ENCODE results near the gene SYNGR2.

Gene SYNGR2

DNA sequence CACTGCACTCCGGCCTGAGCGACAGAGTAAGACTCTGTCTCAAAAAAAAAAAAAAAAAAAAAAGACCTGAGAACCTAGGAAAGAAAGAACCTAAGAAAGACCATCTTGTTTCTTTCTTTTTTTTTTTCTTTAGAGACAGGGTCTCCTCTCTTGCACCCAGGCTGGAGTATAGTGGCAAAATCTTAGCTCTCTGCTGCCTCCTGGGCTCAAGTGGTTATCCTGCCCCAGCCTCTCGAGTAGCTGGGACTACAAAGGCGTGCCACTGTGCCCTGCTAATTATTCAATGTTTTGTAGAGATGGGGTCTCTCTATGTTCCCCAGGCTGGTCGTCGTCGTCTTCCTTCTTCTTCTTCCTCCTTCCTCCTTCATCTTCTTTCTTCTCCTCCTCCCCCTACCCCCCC, 37.9 kb downstream of the SYNGR2 start:
- DNase-seq, result no peak

DNA sequence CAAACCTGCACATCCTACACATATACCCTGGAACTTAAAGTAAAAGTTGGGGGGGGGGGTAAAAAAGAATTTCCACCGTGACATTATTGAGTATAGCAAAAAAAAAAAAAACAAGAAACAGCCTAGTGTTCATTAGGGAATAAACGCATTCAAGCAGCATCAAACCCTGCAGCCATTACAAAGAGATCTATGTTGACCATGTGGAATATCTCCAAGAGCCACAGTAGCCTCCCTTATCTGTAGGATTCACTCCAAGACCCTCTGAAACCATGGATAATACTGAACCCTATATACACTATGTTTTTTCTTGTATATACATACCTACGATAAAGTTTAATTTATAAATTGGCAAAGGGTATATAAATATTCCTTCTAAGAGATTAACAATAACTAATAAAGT, 40.1 kb downstream of the SYNGR2 start:
- no peak for DNase-seq

DNA sequence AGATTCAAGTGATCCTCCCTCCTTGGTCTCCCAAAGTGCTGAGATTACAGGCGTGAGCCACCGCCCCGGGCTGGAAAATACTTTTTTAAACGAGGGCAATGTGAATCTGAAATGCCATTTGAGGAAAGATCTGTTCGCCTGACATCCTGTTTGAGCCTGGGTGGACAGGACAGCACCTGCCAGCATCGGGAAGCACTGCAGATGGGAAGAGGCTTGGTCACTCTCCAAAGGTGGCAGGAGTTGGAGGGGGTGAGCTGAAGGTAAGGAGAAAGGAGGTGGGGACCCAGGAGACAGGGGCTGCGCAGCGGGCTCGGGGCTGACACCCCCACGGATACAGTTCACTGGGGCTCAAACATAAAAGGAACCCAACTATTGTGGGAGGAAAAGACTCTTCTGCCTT, 41.7 kb downstream of the SYNGR2 start:
- no peak for DNase-seq

DNA sequence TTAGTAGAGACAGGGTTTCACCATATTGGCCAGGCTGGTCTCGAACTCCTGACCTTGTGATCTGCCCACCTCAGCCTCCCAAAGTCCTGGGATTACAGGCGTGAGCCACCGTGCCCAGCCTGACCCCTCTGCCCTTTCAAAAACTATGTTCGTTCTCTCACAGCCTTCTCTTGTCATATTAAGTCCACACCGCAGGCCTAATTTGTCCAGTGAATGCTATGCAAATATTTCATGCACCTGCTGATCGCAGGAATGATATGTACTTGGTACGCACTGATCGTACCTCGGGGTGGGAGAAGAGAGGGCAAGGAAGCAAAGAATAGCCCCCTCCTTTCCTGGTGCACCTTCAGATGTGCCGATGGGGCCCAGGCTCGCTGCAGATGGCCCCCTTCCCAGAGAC, 42.7 kb downstream of the SYNGR2 start:
- no peak for DNase-seq

DNA sequence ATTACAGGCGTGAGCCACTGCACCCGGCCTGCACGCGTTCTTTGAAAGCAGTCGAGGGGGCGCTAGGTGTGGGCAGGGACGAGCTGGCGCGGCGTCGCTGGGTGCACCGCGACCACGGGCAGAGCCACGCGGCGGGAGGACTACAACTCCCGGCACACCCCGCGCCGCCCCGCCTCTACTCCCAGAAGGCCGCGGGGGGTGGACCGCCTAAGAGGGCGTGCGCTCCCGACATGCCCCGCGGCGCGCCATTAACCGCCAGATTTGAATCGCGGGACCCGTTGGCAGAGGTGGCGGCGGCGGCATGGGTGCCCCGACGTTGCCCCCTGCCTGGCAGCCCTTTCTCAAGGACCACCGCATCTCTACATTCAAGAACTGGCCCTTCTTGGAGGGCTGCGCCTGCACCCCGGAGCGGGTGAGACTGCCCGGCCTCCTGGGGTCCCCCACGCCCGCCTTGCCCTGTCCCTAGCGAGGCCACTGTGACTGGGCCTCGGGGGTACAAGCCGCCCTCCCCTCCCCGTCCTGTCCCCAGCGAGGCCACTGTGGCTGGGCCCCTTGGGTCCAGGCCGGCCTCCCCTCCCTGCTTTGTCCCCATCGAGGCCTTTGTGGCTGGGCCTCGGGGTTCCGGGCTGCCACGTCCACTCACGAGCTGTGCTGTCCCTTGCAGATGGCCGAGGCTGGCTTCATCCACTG, 45.8 kb downstream of the SYNGR2 start, which contains the start of gene BIRC5:
TSS of gene BIRC5 (plus strand) at position 238 of the 690 bp plus-strand sequence. CDS start at position 302, 64 bp downstream.
- peak; percentile 95 for DNase-seq

DNA sequence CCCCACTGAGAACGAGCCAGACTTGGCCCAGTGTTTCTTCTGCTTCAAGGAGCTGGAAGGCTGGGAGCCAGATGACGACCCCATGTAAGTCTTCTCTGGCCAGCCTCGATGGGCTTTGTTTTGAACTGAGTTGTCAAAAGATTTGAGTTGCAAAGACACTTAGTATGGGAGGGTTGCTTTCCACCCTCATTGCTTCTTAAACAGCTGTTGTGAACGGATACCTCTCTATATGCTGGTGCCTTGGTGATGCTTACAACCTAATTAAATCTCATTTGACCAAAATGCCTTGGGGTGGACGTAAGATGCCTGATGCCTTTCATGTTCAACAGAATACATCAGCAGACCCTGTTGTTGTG, 46.3 kb downstream of the SYNGR2 start:
- DNase-seq, result no peak

DNA sequence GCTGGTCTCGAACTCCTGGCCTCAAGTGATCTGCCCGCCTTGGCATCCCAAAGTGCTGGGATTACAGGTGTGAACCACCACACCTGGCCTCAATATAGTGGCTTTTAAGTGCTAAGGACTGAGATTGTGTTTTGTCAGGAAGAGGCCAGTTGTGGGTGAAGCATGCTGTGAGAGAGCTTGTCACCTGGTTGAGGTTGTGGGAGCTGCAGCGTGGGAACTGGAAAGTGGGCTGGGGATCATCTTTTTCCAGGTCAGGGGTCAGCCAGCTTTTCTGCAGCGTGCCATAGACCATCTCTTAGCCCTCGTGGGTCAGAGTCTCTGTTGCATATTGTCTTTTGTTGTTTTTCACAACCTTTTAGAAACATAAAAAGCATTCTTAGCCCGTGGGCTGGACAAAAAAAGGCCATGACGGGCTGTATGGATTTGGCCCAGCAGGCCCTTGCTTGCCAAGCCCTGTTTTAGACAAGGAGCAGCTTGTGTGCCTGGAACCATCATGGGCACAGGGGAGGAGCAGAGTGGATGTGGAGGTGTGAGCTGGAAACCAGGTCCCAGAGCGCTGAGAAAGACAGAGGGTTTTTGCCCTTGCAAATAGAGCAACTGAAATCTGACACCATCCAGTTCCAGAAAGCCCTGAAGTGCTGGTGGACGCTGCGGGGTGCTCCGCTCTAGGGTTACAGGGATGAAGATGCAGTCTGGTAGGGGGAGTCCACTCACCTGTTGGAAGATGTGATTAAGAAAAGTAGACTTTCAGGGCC, 51.2 kb downstream of the SYNGR2 start:
- no peak for DNase-seq

All from activated CD4-positive, alpha-beta T cell treated with anti-CD3 and anti-CD28 coated beads, Interleukin-10, Interleukin-2, amounts not matched to agents 100 ng/mL and 50 ng/mL, durations not matched to agents 16 hours and 8 hours (primary cell).